NCI-H128 (cell line): Measurements from ENCODE around the gene DICER1.
"Not testable (repeated sequence)": the region's sequence is repeated elsewhere in the genome, so short reads cannot be mapped to it uniquely, and the experiment has no call there.

ENCODE experiments used
- DNase-seq: peaks from one replicate; lab custom pipeline; 2025; ENCODE audit not compliant: unreplicated experiment; lab: John Stamatoyannopoulos, UW

Gene DICER1

DNA sequence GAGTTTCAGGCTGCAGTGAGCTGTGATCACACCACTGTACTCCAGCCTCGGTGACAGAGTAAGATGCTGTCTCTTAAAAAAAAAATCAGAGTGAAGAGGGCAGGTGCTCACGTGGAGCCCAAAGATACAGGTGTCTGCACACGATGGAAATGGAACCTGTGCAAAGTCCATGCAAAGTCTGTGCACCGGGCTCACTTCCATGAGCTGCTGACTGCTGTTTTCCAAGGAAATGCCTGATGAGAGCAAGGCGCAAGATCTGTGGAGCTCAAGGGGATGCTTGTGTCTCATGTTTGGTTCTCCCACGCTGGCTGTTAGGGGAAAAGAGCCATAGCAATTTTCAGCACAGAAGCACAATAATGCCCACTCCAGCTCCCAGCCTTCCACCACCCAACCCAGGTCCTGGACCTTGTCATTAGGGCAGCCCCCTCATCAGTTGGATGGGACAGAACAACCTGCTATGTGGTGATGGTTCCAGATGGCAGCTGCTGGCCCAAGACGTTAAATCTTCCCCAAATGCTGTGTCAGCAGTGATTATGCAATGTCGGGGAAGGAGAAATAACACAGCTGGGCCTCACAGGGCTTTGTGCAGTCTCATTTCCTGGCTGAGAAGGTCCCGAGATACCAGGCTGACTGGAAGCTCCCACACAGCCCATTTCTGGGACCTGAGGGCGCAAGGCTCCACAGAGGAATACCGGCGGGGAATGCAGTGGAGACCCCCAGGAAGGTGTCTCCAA is 27.9 kb upstream of the DICER1 start:
- no peak for DNase-seq

GRCh38 chr14:95184413-95184790 is 27.1 kb upstream of the DICER1 start:
- no peak for DNase-seq

GRCh38 chr14:95183532-95184412 is 26.4 kb upstream of the DICER1 start:
- DNase-seq, result no peak

DNA sequence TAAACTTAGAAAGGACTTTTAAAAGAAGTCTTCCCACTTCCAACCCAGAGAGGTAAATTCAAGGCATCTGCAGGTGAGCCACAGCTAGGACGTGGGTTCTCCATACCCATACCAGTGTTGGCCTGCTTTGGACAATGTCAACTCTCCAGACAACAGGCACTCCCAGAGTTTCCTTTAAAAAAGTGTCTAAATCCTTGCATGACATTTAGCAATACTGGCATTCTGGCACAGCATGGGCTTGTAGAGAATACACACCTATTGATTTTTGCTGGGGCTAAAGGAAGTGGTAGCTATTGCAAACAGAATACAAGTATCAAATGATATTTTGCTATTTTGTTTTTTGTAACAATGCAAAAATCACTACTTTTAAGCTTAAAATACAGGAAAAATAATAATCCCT is 25.8 kb upstream of the DICER1 start:
- no peak for DNase-seq

DNA sequence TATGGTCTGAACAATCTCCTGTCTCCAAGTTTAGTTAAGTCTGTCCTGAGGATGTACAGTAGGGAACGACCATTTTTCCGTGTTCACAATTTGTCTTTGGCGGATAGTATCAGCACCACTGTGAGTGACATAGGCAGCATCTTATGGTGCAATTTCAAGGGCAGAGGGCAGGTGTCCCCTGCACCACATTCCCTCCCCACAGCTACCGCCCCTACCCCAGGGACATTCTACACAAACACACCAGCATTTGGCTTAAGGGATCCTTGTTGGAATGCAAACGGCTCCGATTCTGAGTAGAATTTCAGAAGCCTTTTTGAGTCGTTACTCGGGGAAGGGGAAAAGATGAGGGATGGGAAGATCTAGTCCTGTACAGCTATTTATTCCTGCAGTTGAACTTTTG is 25.1 kb upstream of the DICER1 start:
- DNase-seq, result no peak

DNA sequence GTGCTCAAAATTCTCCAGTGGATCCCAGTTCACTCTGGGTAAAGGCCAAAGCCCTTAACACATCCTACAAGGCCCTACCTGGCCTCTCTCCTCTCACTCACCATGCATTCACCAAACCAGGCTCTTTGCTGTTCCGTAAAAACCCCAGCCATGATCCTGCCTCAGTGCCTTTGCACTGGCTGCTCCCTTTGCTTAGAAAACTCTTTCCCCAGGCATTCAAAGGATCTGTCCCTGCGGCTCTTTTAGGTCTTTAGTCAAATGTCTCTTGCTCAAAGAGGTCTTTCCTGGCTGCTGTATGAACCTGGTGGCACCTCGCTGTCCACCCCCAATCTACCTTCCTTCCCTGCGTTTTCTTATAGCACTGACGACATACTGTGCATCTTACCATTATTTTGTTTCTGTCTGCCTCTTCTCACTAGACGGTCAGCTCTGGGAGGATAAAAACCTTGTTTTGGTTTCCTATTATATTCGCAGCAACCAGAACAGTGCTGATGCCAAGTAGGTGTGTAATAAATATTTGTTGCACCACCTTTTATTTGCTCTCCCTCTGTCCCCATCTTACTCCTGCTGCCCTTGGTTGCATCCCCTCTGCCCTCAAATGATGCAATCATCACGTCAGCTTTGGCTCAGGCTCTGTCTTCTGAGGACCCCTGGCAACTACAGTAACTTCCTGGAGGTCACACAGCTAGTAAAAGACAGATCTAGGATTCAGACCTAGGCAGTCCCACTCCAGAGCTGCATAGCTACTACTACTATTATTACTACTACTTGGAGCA is 23.8 kb upstream of the DICER1 start:
- no peak for DNase-seq

GRCh38 chr14:95175670-95176069 is 18.3 kb upstream of the DICER1 start:
- not testable (repeated sequence) for DNase-seq

DNA sequence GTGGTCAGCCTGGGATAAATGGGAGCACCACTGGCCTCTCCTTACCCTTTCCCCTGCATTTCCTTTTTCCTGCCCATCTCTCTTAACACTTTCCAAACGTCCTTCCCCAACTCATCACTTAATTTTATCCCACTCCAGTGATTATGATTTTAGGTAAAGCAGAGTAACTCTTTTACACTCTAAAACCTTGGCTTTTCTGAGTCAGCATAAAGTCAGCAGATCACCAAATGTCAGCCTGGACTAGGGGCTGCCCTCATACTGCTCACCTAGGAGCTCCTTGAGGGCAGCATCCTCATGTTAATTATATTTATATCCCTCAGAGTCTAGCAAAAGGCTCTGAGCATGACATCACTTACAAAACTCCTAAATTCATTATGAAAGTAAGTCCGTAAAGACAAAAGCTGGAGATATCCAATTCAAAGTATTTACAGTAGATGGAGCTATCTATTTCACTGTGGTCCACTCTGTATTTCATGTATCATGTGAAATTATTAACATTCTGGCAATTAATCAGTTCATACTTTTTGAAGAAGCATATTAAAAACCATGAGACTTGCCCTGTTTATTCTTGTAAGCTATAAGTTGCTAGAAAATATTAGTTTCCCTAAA is 17.0 kb upstream of the DICER1 start:
- DNase-seq, result no peak

- DNase-seq, result no peak
These were observed 16.2 kb upstream of the DICER1 start for GRCh38 chr14:95173518-95173917.

- no peak for DNase-seq
These were observed 9.8 kb upstream of the DICER1 start for GRCh38 chr14:95167177-95167576.

DNA sequence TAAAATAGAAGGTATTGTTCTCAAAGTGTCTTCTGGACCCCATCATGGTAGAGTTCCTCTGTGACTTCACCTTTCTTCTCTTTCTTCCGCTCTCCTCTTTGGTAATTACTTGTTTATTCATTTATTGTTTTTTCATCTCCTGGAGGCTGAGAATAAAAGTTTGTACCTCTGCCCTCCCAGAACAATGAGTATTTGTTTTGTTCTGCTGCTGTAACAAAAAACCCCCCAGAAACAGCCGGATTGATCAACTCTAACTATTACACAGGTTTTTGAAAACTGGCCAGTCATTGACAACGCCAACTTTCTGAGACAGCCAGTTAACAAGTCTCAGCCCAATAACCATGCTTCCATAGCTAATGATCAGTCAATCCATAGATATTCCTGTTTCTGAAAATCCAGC is 8.2 kb upstream of the DICER1 start:
- no peak for DNase-seq

- no peak for DNase-seq
These were observed 7.2 kb upstream of the DICER1 start for GRCh38 chr14:95164506-95164905.

GRCh38 chr14:95163666-95164065 is 6.3 kb upstream of the DICER1 start:
- DNase-seq, result no peak

- no peak for DNase-seq
These were observed 5.8 kb upstream of the DICER1 start for GRCh38 chr14:95163132-95163531.

DNA sequence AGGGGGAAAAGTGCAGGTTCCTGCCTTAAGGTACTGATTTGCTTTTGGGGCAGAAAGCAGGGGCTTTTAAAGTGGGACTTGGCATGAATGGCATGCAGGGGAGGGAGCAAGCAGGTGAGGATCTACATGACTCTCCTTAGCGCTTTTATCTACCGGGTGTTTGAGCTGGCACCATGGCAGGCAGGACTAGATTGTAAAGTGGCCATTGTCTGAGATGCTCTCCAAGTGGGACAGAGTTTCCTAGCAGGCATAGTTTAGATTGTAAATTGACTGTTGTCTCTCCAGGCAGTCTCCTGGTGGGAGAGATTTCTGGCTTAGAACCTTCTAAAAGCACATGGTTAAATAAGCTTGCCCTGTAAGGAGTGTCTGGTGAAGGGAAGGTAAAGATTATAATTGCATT is 5.3 kb upstream of the DICER1 start:
- DNase-seq, result no peak

GRCh38 chr14:95157048-95157326 is 342 bp downstream of the DICER1 start:
- no peak for DNase-seq

DNA sequence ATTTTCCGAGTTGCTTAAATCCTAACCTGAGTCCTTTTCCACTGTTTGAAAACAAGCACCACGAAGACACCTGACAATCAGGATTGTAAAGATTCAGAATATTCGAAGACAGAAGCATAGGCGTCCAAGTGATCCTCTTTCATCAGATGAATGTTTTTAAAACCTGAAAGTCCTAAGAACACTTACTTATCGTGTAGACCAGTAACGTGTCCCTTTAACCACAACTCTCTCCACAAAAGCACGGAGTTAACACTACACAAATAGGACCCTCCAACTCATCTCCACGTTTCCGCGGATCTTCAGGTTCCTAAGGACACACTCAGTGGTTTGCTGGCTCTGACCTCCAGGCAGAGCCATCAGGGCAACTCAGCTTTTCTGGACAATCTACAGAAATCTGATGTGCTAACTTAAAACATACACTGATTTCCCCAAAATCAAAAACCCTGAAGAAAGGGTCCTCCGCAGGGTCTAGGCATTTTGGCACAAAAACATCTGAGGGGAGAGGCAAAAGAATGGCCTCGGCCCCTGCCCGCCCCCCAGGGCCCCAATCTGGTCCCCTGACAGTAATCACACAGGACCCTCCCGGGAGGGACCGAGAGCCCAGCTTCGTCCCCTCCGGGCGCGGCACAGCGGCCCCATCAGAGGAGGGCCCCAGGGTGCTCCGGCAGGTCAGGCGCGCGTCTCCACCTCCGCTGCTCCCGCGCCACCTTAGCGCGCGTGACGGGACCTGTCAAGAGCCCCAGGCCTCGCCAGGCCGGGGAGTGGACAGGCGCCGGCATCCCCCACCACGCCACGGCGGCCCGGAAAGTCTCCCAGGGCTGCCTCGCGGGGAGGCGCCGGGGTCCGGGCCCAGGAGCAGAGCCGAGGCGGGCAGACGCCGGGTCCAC is 925 bp downstream of the DICER1 start:
- no peak for DNase-seq

DNA sequence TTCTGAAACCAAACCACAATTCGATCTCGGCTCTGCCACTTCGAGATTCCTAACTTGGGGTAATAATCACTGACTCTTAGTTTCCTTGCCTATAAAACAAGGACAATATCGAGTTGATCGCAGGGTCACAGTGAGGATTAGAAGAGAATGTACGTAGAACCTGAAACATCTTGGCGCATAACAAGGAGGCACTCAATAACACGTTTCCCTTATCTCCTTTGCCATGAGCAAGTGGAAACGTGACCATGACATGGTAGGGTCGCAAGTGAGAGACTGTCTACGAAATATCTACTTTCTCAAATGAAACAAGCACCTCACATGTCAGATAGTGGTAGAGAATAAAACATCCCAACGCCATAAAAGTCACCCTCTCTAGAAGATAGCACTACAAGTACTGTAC is 2.3 kb downstream of the DICER1 start:
- no peak for DNase-seq

- no peak for DNase-seq
These were observed 3.5 kb downstream of the DICER1 start for GRCh38 chr14:95153866-95154265.

DNA sequence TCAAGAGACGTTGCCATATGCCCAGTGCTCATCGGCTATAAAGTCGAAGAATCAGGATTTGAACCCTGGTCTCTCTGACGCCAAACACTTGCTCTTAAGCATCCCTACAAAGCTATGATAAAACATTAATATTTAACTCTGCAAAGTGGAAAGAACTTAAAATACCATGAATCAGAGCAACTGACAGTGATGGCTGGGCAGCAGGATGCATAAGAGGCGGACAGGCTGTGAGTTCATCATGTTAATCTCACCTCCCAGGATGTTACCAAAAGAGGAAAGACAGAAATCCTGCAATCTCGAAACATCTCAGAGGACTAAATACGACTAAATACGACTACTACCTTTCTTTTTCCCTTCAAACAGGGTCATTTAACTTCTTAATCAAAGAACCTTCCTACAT is 5.8 kb downstream of the DICER1 start:
- DNase-seq, result no peak

GRCh38 chr14:95150910-95151309 is 6.4 kb downstream of the DICER1 start:
- DNase-seq, result no peak
